ENCODE data around the gene PRR23E. TPM values are rescaled to one million over a fixed set of nuclear protein-coding genes. Genes with fewer than 3 reads are reported as not detected.

The PRR23E gene
- total RNA-seq, 1 experiment from 2014 or later = not detected

DNA sequence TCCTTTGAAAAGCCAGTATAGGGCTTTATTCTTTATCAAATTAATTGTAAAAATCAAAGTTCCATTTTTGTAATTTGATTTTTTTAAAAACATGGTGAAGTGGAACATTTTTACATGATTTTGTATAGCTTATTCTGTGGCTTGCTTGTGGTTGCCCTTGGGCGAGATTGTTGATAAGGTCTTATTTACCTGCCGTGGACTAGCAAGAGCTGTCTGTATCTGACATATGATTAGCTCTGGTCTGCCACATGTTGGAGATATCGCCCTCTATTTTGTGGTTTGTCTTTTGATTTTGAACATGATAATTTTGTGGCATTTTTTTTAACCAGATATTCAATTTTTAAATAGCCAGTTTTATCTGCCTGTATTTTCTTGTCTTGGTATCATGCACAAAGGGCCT lies 844 bp downstream of the PRR23E start:
- Histone ChIP-seq H3K27ac (ENCODE audit: low read length) (no peak overlapping the region), H3K9ac (ENCODE audit: low read length) (no peak overlapping the region), H3K4me3 (ENCODE audit: low read length) (no peak overlapping the region), H3K4me2 (ENCODE audit: low read length) (no peak overlapping the region), H3K79me2 (ENCODE audit: low read length) (no peaks in the 10 kb centered on the region), H3K9me2 (replicated peaks; ENCODE audit: low read length) (no peaks in the 10 kb centered on the region), H4K20me1 (ENCODE audit: low read length) (no peaks in the 10 kb centered on the region), H3K4me1 (ENCODE audit: insufficient read depth, low read length) (no peaks in the 10 kb centered on the region), H3F3A (ENCODE audit: low read length, unreplicated experiment) (no peaks in the 10 kb centered on the region), H3K27me3 (ENCODE audit: low read length) (no peaks in the 10 kb centered on the region), H2AFZ (ENCODE audit: low read length) (no peak overlapping the region), H3K36me3 (ENCODE audit: low read depth, low read length) (no peaks in the 10 kb centered on the region), H3K9me3 (ENCODE audit: low read length) (no peaks in the 10 kb centered on the region)
- DNase-seq = no peak
- intact Hi-C loops (cut with micrococcal nuclease) = no loop called here
- ChIA-PET POLR2A (ENCODE audit: unreplicated experiment) (no interaction called here), CTCF (no interaction called here)
- TF ChIP-seq EZH2 (IDR thresholded peaks at IDR 0.05; ENCODE audit: low read length, unreplicated experiment) (no peak), EZH2phosphoT487 (IDR thresholded peaks at IDR 0.05; ENCODE audit: borderline replicate concordance, low read length) (no peak)
- TF ChIP-seq, protein P1, sequence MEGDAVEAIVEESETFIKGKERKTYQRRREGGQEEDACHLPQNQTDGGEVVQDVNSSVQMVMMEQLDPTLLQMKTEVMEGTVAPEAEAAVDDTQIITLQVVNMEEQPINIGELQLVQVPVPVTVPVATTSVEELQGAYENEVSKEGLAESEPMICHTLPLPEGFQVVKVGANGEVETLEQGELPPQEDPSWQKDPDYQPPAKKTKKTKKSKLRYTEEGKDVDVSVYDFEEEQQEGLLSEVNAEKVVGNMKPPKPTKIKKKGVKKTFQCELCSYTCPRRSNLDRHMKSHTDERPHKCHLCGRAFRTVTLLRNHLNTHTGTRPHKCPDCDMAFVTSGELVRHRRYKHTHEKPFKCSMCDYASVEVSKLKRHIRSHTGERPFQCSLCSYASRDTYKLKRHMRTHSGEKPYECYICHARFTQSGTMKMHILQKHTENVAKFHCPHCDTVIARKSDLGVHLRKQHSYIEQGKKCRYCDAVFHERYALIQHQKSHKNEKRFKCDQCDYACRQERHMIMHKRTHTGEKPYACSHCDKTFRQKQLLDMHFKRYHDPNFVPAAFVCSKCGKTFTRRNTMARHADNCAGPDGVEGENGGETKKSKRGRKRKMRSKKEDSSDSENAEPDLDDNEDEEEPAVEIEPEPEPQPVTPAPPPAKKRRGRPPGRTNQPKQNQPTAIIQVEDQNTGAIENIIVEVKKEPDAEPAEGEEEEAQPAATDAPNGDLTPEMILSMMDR (conservative IDR thresholded peaks at IDR 0.05; ENCODE audit: low read depth, low read length) = no peak
- BruUV-seq (replicated peaks) = no TSS peak
- ATAC-seq = no peak

DNA sequence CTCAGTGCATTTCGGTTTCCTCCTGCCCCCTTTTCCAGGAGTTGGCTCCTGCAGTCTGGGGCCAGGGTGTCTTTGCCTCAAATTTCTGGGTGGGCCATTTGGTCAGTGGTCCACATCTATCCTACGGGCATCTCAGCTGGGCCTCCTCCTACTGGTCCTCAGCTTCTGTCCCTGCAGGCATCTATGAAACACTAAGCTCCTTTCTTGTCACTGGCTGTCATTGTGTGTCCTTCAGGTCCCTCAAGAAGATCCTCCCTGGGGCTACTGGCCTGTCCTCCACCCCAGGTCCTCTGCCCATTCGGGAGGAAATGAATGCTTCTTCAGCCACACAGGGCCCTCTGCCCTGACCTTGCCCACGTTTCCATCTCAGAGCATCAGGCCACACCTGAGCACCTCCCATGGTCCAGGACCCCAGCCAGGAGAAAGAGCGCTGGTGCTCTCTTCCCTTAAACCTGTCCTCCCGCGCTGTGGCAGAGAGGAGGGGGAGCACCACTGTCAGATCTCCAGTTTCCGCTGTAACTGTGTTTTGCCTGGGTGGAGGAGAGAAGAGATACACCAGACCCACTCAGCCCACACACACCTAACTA lies 1.8 kb downstream of the PRR23E start:
- H2AFZ ChIP-seq (ENCODE audit: low read length) = no peak overlapping the region

DNA sequence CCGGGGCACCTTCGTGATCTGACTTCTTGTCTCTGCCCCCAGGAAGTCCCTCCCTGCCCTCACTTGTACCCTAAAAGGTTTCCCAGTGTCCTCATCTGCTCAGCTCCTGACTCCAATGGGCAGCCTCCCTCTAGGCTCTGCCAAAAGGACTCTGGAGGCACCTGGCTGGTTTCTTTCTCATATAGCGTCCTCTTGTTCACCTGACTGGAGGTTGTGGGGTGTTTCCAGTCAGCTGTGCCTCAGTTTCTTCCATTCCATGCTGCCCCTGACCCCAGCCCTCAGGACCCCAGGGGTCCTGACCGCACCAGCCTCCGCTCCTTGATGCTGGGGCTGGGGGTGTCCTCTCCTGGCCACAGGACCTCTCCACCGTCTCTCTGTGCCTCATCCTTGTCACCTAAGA lies 2.5 kb downstream of the PRR23E start:
- no peak overlapping the region for H3K4me3 ChIP-seq (ENCODE audit: low read length)
- intact Hi-C loops (cut with micrococcal nuclease) = no loop called here
- H2AFZ ChIP-seq (ENCODE audit: low read length) = no peak overlapping the region
- H4K20me1 ChIP-seq (ENCODE audit: low read length) = no peaks in the 10 kb centered on the region
- no peaks in the 10 kb centered on the region for H3K4me1 ChIP-seq (ENCODE audit: insufficient read depth, low read length)
- no TSS peak for BruUV-seq (replicated peaks)
- TF ChIP-seq, protein P1 (conservative IDR thresholded peaks at IDR 0.05; ENCODE audit: low read depth, low read length) = no peak
- no peak for TF ChIP-seq EZH2phosphoT487 (IDR thresholded peaks at IDR 0.05; ENCODE audit: borderline replicate concordance, low read length)
- TF ChIP-seq EZH2 (IDR thresholded peaks at IDR 0.05; ENCODE audit: low read length, unreplicated experiment) = no peak
- no peak overlapping the region for H3K9ac ChIP-seq (ENCODE audit: low read length)
- H3K36me3 ChIP-seq (ENCODE audit: low read depth, low read length) = no peaks in the 10 kb centered on the region
- DNase-seq = no peak
- no peaks in the 10 kb centered on the region for H3F3A ChIP-seq (ENCODE audit: low read length, unreplicated experiment)
- no peak overlapping the region for H3K27ac ChIP-seq (ENCODE audit: low read length)
- H3K4me2 ChIP-seq (ENCODE audit: low read length) = no peak overlapping the region
- no peaks in the 10 kb centered on the region for H3K79me2 ChIP-seq (ENCODE audit: low read length)
- ChIA-PET POLR2A (ENCODE audit: unreplicated experiment) (no interaction called here), CTCF (no interaction called here)
- H3K9me2 ChIP-seq (replicated peaks; ENCODE audit: low read length) = no peaks in the 10 kb centered on the region
- ATAC-seq = no peak
- H3K9me3 ChIP-seq (ENCODE audit: low read length) = no peaks in the 10 kb centered on the region
- H3K27me3 ChIP-seq (ENCODE audit: low read length) = peaks cover 9% of the 10 kb centered on the region; the same call in 1 of the 2 replicates

More for the DNA sequence above, 1.8 kb downstream of the PRR23E start:
- Histone ChIP-seq H3K9me3 (ENCODE audit: low read length) (no peaks in the 10 kb centered on the region), H3K4me3 (ENCODE audit: low read length) (no peak overlapping the region), H3K79me2 (ENCODE audit: low read length) (no peaks in the 10 kb centered on the region), H3K4me1 (ENCODE audit: insufficient read depth, low read length) (no peaks in the 10 kb centered on the region), H3K9me2 (replicated peaks; ENCODE audit: low read length) (no peaks in the 10 kb centered on the region), H3K9ac (ENCODE audit: low read length) (no peak overlapping the region), H3K36me3 (ENCODE audit: low read depth, low read length) (no peaks in the 10 kb centered on the region), H3K27ac (ENCODE audit: low read length) (no peak overlapping the region), H3K4me2 (ENCODE audit: low read length) (no peak overlapping the region), H3K27me3 (ENCODE audit: low read length) (peaks cover 3% of the 10 kb centered on the region; the same call in 1 of the 2 replicates), H3F3A (ENCODE audit: low read length, unreplicated experiment) (no peaks in the 10 kb centered on the region), H4K20me1 (ENCODE audit: low read length) (no peaks in the 10 kb centered on the region)
- no TSS peak for BruUV-seq (replicated peaks)
- DNase-seq = no peak
- CTCF ChIA-PET = no interaction called here
- intact Hi-C loops (cut with micrococcal nuclease) = no loop called here
- POLR2A ChIA-PET (ENCODE audit: unreplicated experiment) = no interaction called here
- TF ChIP-seq EZH2 (IDR thresholded peaks at IDR 0.05; ENCODE audit: low read length, unreplicated experiment) (no peak), EZH2phosphoT487 (IDR thresholded peaks at IDR 0.05; ENCODE audit: borderline replicate concordance, low read length) (no peak)
- TF ChIP-seq, protein P1 (conservative IDR thresholded peaks at IDR 0.05; ENCODE audit: low read depth, low read length) = no peak
- ATAC-seq = no peak

Measured in PC-3 (cell line).